GM19463 (cell line): ENCODE measurements around the gene NDUFS3.

Source experiments
- ATAC-seq: cut with Tn5 transposase; IDR thresholded peaks from one replicate; pipeline ENCODE4 v1.9.1; 2021; ENCODE audit warnings: mild to moderate bottlenecking, moderate library complexity; ENCODE audit not compliant: unreplicated experiment

Gene NDUFS3

DNA sequence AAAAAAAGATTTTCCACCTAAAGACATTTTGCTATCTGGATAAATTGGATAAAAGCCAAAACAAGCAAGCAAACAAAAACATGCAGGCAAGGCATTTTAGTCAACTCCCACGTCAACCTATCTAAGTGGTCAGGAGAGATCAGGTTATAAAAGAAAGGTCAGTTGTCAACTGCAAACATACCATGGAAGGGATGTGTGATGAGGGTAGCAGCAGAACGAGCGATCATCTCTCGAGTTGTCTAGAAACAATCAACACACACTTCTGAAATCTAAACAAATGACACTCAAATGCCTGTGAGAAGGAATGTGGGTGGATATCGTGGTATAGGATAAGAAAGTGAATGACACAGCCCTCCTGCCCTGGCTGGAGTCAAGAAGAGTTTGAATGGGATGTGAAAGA is 52.6 kb downstream of the NDUFS3 start:
- no peak for ATAC-seq
